Dendritic cell treated with granulocyte-macrophage colony-stimulating factor and Interleukin-4, amounts not matched to agents 40 ng/mL and 50 ng/mL, for 4 days (primary cell): ENCODE measurements around the gene TMEM42.
"Not testable (repeated sequence)": the region's sequence is repeated elsewhere in the genome, so short reads cannot be mapped to it uniquely, and the experiment has no call there.

Experiments used
- H3K27ac Mint-ChIP-seq: one replicate; pipeline ENCODE4 v1.8.0; 2022; ENCODE audit warnings: mild to moderate bottlenecking, mixed read lengths
- H3K27me3 Mint-ChIP-seq: one replicate; pipeline ENCODE4 v1.8.0; 2022; ENCODE audit warnings: mild to moderate bottlenecking, mixed read lengths
- H3K36me3 Mint-ChIP-seq: one replicate; pipeline ENCODE4 v1.8.0; 2022; ENCODE audit warnings: low read depth, mixed read lengths
- H3K4me1 Mint-ChIP-seq: one replicate; pipeline ENCODE4 v1.8.0; 2022; ENCODE audit warnings: low read depth, mixed read lengths
- H3K4me3 Mint-ChIP-seq: one replicate; pipeline ENCODE4 v1.8.0; 2022; ENCODE audit warnings: mild to moderate bottlenecking, moderate library complexity, mixed read lengths
- H3K9me3 Mint-ChIP-seq: one replicate; pipeline ENCODE4 v1.8.0; 2022; ENCODE audit warnings: mixed read lengths
- intact Hi-C: fragments of 100-400 bp; cut with micrococcal nuclease; formaldehyde crosslinking; loops from one replicate; pipeline ENCODE4 v1.15.0; 2022

TMEM42 gene

GRCh38 chr3:44856663-44857062 is 5.0 kb upstream of the TMEM42 start:
- H3K4me3 Mint-ChIP-seq, H3K36me3 Mint-ChIP-seq, intact Hi-C loops, H3K27ac Mint-ChIP-seq, H3K27me3 Mint-ChIP-seq, H3K4me1 Mint-ChIP-seq, H3K9me3 Mint-ChIP-seq: not testable (repeated sequence)

GRCh38 chr3:44860117-44860516 is 1.6 kb upstream of the TMEM42 start:
- Mint-ChIP-seq H3K4me3 (no peak overlapping the region), H3K4me1 (peaks cover 5% of the 10 kb centered on the region), H3K27ac (no peak overlapping the region), H3K36me3 (no peaks in the 10 kb centered on the region), H3K9me3 (no peaks in the 10 kb centered on the region), H3K27me3 (no peaks in the 10 kb centered on the region)
- intact Hi-C loops, result loop anchor here (2.0 to 5.0 kb wide), 2 partner anchors 99 to 523 kb away; partner anchors contain the start of genes KIAA1143, KIF15 and TCAIM

GRCh38 chr3:44862226-44862637 is 520 bp downstream of the TMEM42 start:
- peak overlapping the region; percentile 82 for H3K27ac Mint-ChIP-seq
- peaks cover 14% of the 10 kb centered on the region for H3K4me1 Mint-ChIP-seq
- peaks cover 18% of the 10 kb centered on the region for H3K36me3 Mint-ChIP-seq
- peak overlapping the region; percentile 73 for H3K4me3 Mint-ChIP-seq
- H3K27me3 Mint-ChIP-seq, result no peaks in the 10 kb centered on the region
- intact Hi-C loops, result loop anchor here (5.0 kb wide), 1 partner anchor 525 kb away; the partner anchor contains the start of gene TCAIM
- no peaks in the 10 kb centered on the region for H3K9me3 Mint-ChIP-seq

- peaks cover 20% of the 10 kb centered on the region for H3K36me3 Mint-ChIP-seq
- H3K27me3 Mint-ChIP-seq, result no peaks in the 10 kb centered on the region
- no peak overlapping the region for H3K27ac Mint-ChIP-seq
- H3K9me3 Mint-ChIP-seq, result no peaks in the 10 kb centered on the region
- no peak overlapping the region for H3K4me3 Mint-ChIP-seq
- peaks cover 14% of the 10 kb centered on the region for H3K4me1 Mint-ChIP-seq
- intact Hi-C loops, result no loop called here
Observed at GRCh38 chr3:44865272-44866035, 3.7 kb downstream of the TMEM42 start.

GRCh38 chr3:44867421-44868111 is 5.9 kb downstream of the TMEM42 start:
- intact Hi-C loops, result no loop called here
- H3K36me3 Mint-ChIP-seq, result peaks cover 20% of the 10 kb centered on the region
- no peak overlapping the region for H3K27ac Mint-ChIP-seq
- no peaks in the 10 kb centered on the region for H3K27me3 Mint-ChIP-seq
- H3K4me3 Mint-ChIP-seq, result no peak overlapping the region
- H3K9me3 Mint-ChIP-seq, result no peaks in the 10 kb centered on the region
- H3K4me1 Mint-ChIP-seq, result peaks cover 10% of the 10 kb centered on the region

GRCh38 chr3:44870375-44871061 is 8.8 kb downstream of the TMEM42 start:
- peaks cover 8% of the 10 kb centered on the region for H3K4me1 Mint-ChIP-seq
- intact Hi-C loops, result no loop called here
- H3K27ac Mint-ChIP-seq, result no peak overlapping the region
- no peak overlapping the region for H3K4me3 Mint-ChIP-seq
- peaks cover 19% of the 10 kb centered on the region for H3K36me3 Mint-ChIP-seq
- H3K9me3 Mint-ChIP-seq, result no peaks in the 10 kb centered on the region
- no peaks in the 10 kb centered on the region for H3K27me3 Mint-ChIP-seq

- H3K27ac Mint-ChIP-seq, result no peak within 1 kb of the TSS
- peaks cover under 1% of the 10 kb centered on the region for H3K27me3 Mint-ChIP-seq
- no peaks in the 10 kb centered on the region for H3K36me3 Mint-ChIP-seq
- H3K4me1 Mint-ChIP-seq, result no peaks in the 10 kb centered on the region
- no peaks in the 10 kb centered on the region for H3K9me3 Mint-ChIP-seq
- H3K4me3 Mint-ChIP-seq, result no peak within 1 kb of the TSS
- intact Hi-C loops, result no loop called here
Observed at GRCh38 chr3:44874308-44874707, 12.6 kb downstream of the TMEM42 start, which contains the start of gene TGM4. Gene TGM4, plus strand, starts transcription at chr3:44874608. Its CDS starts 71 bp downstream, at chr3:44874679.

- Mint-ChIP-seq H3K9me3 (no peaks in the 10 kb centered on the region), H3K36me3 (no peaks in the 10 kb centered on the region), H3K27ac (no peak overlapping the region), H3K4me3 (no peak overlapping the region), H3K4me1 (no peaks in the 10 kb centered on the region), H3K27me3 (peaks cover 3% of the 10 kb centered on the region)
- intact Hi-C loops, result no loop called here
Observed at GRCh38 chr3:44875596-44875995, 13.9 kb downstream of the TMEM42 start.

- intact Hi-C loops, result no loop called here
- Mint-ChIP-seq H3K9me3 (no peaks in the 10 kb centered on the region), H3K4me1 (no peaks in the 10 kb centered on the region), H3K27me3 (peaks cover 4% of the 10 kb centered on the region), H3K4me3 (no peak overlapping the region), H3K27ac (no peak overlapping the region), H3K36me3 (no peaks in the 10 kb centered on the region)
Observed at GRCh38 chr3:44877333-44877732, 15.6 kb downstream of the TMEM42 start.

- Mint-ChIP-seq H3K27ac (no peak overlapping the region), H3K4me3 (no peak overlapping the region), H3K4me1 (no peaks in the 10 kb centered on the region), H3K36me3 (no peaks in the 10 kb centered on the region), H3K9me3 (no peaks in the 10 kb centered on the region), H3K27me3 (peaks cover 6% of the 10 kb centered on the region)
- intact Hi-C loops, result no loop called here
Observed at GRCh38 chr3:44880284-44880683, 18.6 kb downstream of the TMEM42 start.

GRCh38 chr3:44883213-44883955 is 21.7 kb downstream of the TMEM42 start:
- H3K27me3 Mint-ChIP-seq, result peaks cover 6% of the 10 kb centered on the region
- H3K27ac Mint-ChIP-seq, result no peak overlapping the region
- no peak overlapping the region for H3K4me3 Mint-ChIP-seq
- intact Hi-C loops, result no loop called here
- no peaks in the 10 kb centered on the region for H3K36me3 Mint-ChIP-seq
- no peaks in the 10 kb centered on the region for H3K4me1 Mint-ChIP-seq
- no peaks in the 10 kb centered on the region for H3K9me3 Mint-ChIP-seq

GRCh38 chr3:44883999-44884431 is 22.3 kb downstream of the TMEM42 start:
- H3K27me3 Mint-ChIP-seq, result peaks cover 6% of the 10 kb centered on the region
- H3K9me3 Mint-ChIP-seq, result no peaks in the 10 kb centered on the region
- H3K36me3 Mint-ChIP-seq, result no peaks in the 10 kb centered on the region
- H3K27ac Mint-ChIP-seq, result no peak overlapping the region
- no peak overlapping the region for H3K4me3 Mint-ChIP-seq
- H3K4me1 Mint-ChIP-seq, result no peaks in the 10 kb centered on the region
- intact Hi-C loops, result no loop called here

GRCh38 chr3:44885618-44886017 is 23.9 kb downstream of the TMEM42 start:
- intact Hi-C loops, result no loop called here
- Mint-ChIP-seq H3K4me3 (no peak overlapping the region), H3K27ac (no peak overlapping the region), H3K27me3 (peaks cover 2% of the 10 kb centered on the region), H3K9me3 (no peaks in the 10 kb centered on the region), H3K4me1 (peaks cover under 1% of the 10 kb centered on the region), H3K36me3 (no peaks in the 10 kb centered on the region)
